ENCODE results near the gene TEX10. TPM values are rescaled to one million over a fixed set of nuclear protein-coding genes. Genes with fewer than 3 reads are reported as not detected.

Gene TEX10
- total RNA-seq, 6 experiments from 2014 or later: 25.7 to 29.5 (median 25.9) TPM

DNA sequence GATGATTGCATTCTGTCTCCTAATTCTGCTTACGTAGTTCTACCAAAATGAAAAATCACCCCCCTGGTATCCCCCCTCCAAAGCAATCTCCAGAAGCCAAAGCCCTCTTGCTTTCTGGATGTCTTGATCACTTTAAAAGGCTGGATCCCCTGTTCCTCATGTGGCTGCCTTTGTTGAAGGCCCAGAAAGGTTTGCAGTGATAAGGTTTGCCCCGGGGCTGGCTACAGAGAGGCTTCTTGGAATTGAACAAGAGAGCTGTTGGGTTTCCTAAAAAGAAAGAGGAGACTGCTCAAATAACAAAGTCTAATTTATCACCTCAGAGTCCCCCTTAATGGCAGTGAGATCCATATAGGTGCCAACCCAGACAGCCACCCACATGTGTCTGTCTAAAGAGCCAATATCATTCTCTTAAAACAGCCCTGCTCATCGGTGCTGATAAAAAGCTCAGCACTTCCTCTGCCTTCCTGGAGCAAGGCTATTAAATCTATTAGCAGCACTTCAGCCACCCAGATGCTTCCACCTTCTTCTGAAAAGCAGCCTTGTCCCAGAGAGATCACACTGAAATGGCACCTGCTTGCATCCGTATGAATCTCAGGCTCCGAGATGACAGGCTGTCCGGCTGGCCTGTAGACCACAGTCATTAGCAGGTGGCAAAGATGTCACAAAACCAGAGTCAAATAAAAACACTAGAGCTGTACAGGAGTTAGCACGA is 70.9 kb downstream of the TEX10 start:
- H3K27me3 Mint-ChIP-seq (ENCODE audit: insufficient read depth): no peaks in the 10 kb centered on the region
- H3K27ac Mint-ChIP-seq: no peak overlapping the region
- TF ChIP-seq, protein P1, sequence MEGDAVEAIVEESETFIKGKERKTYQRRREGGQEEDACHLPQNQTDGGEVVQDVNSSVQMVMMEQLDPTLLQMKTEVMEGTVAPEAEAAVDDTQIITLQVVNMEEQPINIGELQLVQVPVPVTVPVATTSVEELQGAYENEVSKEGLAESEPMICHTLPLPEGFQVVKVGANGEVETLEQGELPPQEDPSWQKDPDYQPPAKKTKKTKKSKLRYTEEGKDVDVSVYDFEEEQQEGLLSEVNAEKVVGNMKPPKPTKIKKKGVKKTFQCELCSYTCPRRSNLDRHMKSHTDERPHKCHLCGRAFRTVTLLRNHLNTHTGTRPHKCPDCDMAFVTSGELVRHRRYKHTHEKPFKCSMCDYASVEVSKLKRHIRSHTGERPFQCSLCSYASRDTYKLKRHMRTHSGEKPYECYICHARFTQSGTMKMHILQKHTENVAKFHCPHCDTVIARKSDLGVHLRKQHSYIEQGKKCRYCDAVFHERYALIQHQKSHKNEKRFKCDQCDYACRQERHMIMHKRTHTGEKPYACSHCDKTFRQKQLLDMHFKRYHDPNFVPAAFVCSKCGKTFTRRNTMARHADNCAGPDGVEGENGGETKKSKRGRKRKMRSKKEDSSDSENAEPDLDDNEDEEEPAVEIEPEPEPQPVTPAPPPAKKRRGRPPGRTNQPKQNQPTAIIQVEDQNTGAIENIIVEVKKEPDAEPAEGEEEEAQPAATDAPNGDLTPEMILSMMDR (IDR thresholded peaks at IDR 0.05): no peak
- H3K9me3 Mint-ChIP-seq: no peaks in the 10 kb centered on the region
- no peak for DNase-seq
- peaks cover 18% of the 10 kb centered on the region for H3K4me1 Mint-ChIP-seq (ENCODE audit: low read depth)
- H3K36me3 Mint-ChIP-seq (ENCODE audit: low read depth): peaks cover 34% of the 10 kb centered on the region
- no peak overlapping the region for H3K4me3 Mint-ChIP-seq

DNA sequence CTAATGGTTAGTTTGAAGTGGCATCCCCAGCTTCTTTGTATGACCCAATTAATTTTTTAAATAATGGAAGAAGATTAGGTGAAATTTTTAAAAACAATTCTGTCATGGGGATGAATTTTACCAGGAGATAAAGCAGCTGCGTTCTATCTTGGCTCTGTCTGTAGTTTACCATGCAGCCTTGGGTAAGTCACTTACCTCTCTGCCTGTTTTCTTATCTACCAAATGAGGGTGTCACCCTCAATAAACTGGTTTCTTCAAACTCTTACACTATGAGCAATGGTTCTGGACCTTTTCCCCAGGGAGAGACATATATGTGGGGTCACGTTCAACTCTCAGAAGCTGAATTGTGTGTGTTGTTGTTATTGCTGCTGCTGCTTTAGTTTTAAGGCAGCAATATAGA is 71.7 kb downstream of the TEX10 start:
- no peaks in the 10 kb centered on the region for H3K9me3 Mint-ChIP-seq
- DNase-seq: no peak
- TF ChIP-seq, protein P1 (IDR thresholded peaks at IDR 0.05): no peak
- H3K36me3 Mint-ChIP-seq (ENCODE audit: low read depth): peaks cover 33% of the 10 kb centered on the region
- H3K27me3 Mint-ChIP-seq (ENCODE audit: insufficient read depth): no peaks in the 10 kb centered on the region
- H3K27ac Mint-ChIP-seq: no peak overlapping the region
- no peak overlapping the region for H3K4me3 Mint-ChIP-seq
- H3K4me1 Mint-ChIP-seq (ENCODE audit: low read depth): peaks cover 21% of the 10 kb centered on the region

DNA sequence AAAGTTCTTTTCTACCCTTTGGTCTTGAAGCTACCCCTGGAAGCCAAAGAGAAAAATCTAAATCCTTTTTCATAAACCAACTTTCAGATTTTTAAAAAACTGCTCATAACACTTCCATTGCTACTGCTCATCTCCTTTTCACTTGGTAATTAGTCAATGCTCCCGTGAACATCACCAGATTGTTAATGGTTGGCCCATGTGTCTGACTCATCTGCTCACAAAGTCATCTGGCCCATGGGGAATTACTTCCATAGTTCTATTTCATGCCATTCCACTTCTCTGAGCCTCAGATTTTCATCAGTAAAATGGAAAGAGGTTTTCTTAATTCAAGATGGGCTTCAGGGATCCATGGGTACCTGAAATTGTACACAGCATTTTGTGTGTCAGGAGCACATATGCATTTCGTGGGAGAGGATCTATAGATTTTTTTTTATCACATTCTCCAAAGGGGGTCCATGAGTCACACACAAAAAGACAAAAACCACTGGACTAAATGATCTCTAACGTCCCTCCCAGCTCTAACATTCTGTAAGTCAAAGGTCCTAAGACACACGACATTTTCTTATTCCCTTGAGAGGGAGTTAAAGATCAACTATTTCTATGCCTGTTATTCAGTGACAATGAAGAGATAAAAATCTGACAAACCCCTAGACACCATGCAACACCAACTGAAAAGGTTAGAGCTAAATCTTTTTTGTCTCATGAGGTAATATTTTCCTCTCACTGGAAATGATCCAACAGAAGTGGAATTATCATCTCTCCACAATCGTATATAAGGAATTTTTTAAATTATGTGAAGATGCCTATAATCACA is 75.4 kb downstream of the TEX10 start:
- TF ChIP-seq, protein P1 (IDR thresholded peaks at IDR 0.05): no peak
- peak; percentile 60 for DNase-seq
- no peaks in the 10 kb centered on the region for H3K27me3 Mint-ChIP-seq (ENCODE audit: insufficient read depth)
- H3K4me1 Mint-ChIP-seq (ENCODE audit: low read depth): peaks cover 31% of the 10 kb centered on the region
- H3K27ac Mint-ChIP-seq: peak overlapping the region; percentile 50
- peaks cover 22% of the 10 kb centered on the region for H3K36me3 Mint-ChIP-seq (ENCODE audit: low read depth)
- no peaks in the 10 kb centered on the region for H3K9me3 Mint-ChIP-seq
- no peak overlapping the region for H3K4me3 Mint-ChIP-seq

DNA sequence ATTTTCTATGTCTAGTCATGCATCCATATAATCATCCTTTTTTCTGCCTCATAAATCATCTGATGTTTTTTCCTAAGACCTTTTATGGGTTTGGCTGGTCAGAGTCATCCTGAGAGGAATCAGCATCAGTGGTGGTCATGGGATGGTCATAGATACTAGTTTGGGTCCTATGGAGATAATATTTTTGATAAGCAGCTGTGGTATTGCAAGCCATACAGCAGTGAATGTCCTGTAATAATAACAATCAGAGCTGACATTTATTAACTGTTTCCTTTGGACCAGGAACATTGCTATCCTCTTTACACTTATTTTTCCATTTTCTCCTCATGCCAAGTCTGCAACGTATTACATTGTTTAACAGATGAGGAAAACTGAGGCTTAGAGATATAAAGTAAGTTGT is 83.1 kb downstream of the TEX10 start:
- TF ChIP-seq, protein P1 (IDR thresholded peaks at IDR 0.05): no peak
- Mint-ChIP-seq H3K4me3 (no peak overlapping the region), H3K27me3 (ENCODE audit: insufficient read depth) (no peaks in the 10 kb centered on the region), H3K27ac (no peak overlapping the region), H3K9me3 (no peaks in the 10 kb centered on the region), H3K36me3 (ENCODE audit: low read depth) (0 out of 2 replicates have a peak, but pooled peaks cover 3% of the 10 kb centered on the region), H3K4me1 (ENCODE audit: low read depth) (peaks cover 4% of the 10 kb centered on the region; the same call in 1 of the 2 replicates)
- no peak for DNase-seq

DNA sequence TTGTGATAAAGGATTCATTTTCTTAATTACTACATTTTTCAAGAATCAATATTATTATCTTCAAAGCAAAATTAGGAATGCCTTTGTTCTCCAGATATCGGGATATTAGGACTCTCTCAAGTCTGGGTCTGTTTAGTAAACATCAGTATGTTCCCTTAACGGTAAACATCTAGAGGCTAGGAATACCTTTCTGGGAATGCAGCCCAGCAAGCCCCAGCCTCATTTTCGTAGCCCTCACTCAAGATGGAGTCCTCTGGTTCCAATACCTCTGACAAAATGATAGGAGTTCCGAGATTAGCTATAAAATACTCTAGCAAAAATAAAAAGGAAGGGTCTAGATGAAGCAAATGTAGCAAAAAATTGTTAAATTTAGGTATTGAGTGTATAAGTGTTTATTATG is 84.5 kb downstream of the TEX10 start:
- DNase-seq: no peak
- Mint-ChIP-seq H3K36me3 (ENCODE audit: low read depth) (no peaks in the 10 kb centered on the region), H3K9me3 (no peaks in the 10 kb centered on the region), H3K4me1 (ENCODE audit: low read depth) (no peaks in the 10 kb centered on the region), H3K4me3 (no peak overlapping the region), H3K27me3 (ENCODE audit: insufficient read depth) (no peaks in the 10 kb centered on the region), H3K27ac (no peak overlapping the region)
- TF ChIP-seq, protein P1 (IDR thresholded peaks at IDR 0.05): no peak
